Effector memory CD8-positive, alpha-beta T cell (primary cell): ENCODE measurements around the gene CISH.
A peak's percentile ranks its signal among the peaks of the same experiment; 100 is the strongest.

Experiments used
- ATAC-seq: fragments of 150-1000 bp; cut with Tn5 transposase; replicated peaks from 2 replicates; pipeline ENCODE4 v1.10.0; 2021; ENCODE audit warnings: mild to moderate bottlenecking, moderate library complexity
- DNase-seq, 3 experiments: peaks; one replicate each; pipeline ENCODE4 v3.0.0; 2021
- H3K27ac Mint-ChIP-seq, 2 donors: one replicate each; pipeline ENCODE4 v1.8.0; 2022; ENCODE audit warnings: mild to moderate bottlenecking in 2 of 2, mixed read lengths in 2 of 2, moderate library complexity in 2 of 2
- H3K27me3 Mint-ChIP-seq, 2 donors: one replicate each; pipeline ENCODE4 v1.8.0; 2022; ENCODE audit warnings: mixed read lengths in 2 of 2
- H3K36me3 Mint-ChIP-seq: one replicate; pipeline ENCODE4 v1.8.0; 2022; ENCODE audit warnings: mild to moderate bottlenecking, moderate library complexity, mixed read lengths; ENCODE audit not compliant: insufficient read depth
- H3K4me1 Mint-ChIP-seq, 2 donors: one replicate each; pipeline ENCODE4 v1.8.0; 2022; ENCODE audit warnings: low read depth in 2 of 2, mixed read lengths in 2 of 2
- H3K4me3 Mint-ChIP-seq, 2 donors: one replicate each; pipeline ENCODE4 v1.8.0; 2022; ENCODE audit warnings: mild to moderate bottlenecking in 2 of 2, mixed read lengths in 2 of 2, moderate library complexity in 2 of 2
- H3K9me3 Mint-ChIP-seq, 2 donors: one replicate each; pipeline ENCODE4 v1.8.0; 2022; ENCODE audit warnings: mixed read lengths in 2 of 2

Gene CISH

DNA sequence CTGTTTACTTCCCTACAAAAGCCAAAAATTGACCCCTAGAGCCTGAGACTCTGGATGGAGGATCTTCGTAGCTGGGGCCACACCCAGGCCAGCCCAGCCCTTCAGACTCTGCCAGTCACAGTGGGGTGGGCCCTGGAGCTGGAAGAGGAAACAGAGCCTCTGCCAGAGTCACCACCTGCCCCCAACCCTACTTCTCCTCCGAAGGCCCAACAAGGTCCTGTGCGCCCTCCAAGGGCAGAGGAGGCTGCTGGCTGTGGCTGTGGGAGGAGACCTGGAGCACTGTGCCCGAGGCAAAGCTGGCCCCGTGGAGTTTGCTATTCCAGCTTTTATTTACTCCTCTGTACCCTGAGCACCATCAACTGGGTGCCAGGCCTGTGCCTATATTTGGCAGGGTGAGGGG is 19.0 kb downstream of the CISH start:
- Mint-ChIP-seq H3K27me3 (no peaks in the 10 kb centered on the region), H3K4me1 (peaks cover 47 to 60% of the 10 kb centered on the region in 2 donors), H3K9me3 (no peaks in the 10 kb centered on the region), H3K36me3 (peaks cover 4% of the 10 kb centered on the region), H3K4me3 (peak overlapping the region in 1 of 2 donors; percentile 21), H3K27ac (peak overlapping the region; percentile 90 to 95)
- ATAC-seq: no peak
- no peak for DNase-seq

DNA sequence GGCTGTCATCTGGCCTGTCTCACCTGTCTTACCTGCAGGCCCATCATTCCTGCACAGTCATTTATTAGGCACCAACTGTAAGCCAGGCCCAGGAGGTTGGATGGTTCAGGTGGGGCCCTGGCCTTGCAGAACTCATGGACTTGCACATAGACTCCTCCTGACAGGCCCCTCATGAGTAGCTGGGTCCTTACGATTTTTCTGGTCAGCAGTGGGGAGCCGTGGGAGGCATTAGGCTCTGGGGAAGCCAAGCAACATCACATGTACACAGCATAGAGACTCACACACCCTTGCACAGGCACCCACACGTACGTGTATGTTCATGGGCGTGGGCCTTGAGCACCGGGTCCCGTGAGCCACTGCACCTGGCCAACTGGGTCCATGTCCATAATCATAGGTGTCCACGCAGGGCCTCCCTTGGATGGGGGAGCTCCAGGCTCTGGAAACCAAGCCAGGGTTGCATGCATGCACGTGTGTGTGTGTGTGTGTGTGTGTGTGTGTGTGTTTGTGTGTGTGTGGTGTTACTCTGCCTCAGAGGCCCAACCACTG is 20.3 kb downstream of the CISH start:
- Mint-ChIP-seq H3K9me3 (no peaks in the 10 kb centered on the region), H3K27me3 (no peaks in the 10 kb centered on the region), H3K4me3 (peak overlapping the region; percentile 70 to 75), H3K4me1 (peaks cover 52 to 64% of the 10 kb centered on the region in 2 donors), H3K36me3 (peaks cover 4% of the 10 kb centered on the region), H3K27ac (peak overlapping the region; percentile 90 to 95)
- no peak for DNase-seq
- no peak for ATAC-seq

DNA sequence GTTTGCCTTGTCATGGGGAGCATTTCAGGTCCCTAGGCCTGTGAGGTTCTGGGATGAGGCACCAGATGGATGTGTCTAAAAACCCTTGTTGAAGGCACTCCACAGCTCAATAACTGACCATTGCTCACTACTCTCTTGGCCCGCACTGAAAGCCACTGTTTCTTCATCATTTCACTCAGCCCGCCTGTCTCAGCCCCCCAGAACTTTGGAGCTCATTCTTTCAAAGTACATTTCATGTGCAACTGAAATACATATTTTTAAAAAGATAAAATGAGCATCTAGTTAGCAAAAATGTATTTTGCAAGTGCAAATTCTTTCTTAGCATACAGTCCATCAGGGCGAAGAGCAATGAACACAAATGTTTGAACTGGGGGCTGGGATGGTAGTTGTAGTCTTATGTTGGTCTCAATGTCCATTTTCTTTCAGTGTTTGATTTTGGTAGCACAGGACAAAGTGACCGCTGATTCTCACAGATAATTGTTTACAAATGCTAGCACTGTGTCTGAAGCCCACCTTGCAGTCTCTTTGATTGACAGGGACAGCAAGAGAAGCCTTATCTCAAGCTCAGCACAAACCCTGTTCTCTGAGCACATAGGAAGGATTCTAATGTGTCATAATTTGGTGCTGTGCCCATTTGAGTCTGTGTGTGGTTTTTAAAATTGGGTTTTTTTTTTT is 22.7 kb downstream of the CISH start:
- H3K4me3 Mint-ChIP-seq: peak overlapping the region; percentile 60 to 62
- peaks cover 55 to 57% of the 10 kb centered on the region in 2 donors for H3K4me1 Mint-ChIP-seq
- H3K36me3 Mint-ChIP-seq: peaks cover 4% of the 10 kb centered on the region
- H3K27me3 Mint-ChIP-seq: no peaks in the 10 kb centered on the region
- ATAC-seq: no peak
- peak overlapping the region; percentile 90 to 95 for H3K27ac Mint-ChIP-seq
- H3K9me3 Mint-ChIP-seq: no peaks in the 10 kb centered on the region
- no peak for DNase-seq

DNA sequence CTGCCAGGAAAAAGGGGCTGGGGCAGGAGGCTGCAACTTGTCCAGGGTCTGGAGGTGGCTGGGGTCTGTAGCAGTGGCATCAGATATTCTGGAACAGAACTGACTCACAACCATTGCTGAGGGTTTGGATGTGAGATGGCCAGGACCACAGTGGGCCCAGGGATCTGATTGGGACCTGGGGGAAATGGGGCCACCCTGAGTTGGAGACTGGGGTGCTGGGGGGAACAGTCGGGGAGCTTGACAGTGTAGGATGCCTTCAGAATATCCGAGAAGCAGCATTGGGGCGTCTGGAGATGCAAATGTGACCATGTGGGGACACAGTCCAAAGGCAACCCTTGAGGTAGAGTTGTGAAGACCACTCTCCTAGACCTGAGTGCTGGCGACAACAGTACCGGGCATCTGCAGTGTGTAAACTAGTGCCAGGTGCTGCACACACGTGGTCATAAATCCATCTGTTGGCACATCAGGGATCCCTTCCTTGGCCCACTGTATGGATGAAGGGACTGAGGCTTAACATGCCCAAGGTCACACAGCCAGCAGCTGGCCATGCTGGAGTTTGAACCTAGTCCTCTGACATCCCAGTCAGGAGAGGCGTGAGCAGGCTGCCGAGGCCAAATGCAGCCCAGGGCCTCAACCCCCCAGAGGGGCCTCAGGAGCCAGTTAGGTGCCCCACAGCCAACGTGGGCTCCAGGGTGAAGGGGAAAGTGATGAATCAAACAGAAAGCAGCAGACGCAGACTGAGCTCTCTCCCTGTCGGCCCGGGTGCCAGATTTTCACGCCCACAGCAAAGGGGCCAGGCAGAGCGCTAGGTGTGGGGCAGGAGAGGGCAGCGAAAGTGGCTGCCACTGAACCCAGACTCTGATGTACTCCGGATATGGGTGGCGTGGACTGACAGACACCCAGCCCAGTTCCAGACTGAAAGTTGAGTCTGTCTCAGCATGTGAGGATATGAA is 23.5 kb downstream of the CISH start:
- Mint-ChIP-seq H3K9me3 (no peaks in the 10 kb centered on the region), H3K27ac (peak overlapping the region; percentile 90 to 95), H3K4me1 (peaks cover 56 to 58% of the 10 kb centered on the region in 2 donors), H3K36me3 (peaks cover 4% of the 10 kb centered on the region), H3K4me3 (peak overlapping the region; percentile 60 to 62), H3K27me3 (no peaks in the 10 kb centered on the region)
- DNase-seq: peak; percentile 68 to 72 (median 72)
- ATAC-seq: peak; percentile 86

DNA sequence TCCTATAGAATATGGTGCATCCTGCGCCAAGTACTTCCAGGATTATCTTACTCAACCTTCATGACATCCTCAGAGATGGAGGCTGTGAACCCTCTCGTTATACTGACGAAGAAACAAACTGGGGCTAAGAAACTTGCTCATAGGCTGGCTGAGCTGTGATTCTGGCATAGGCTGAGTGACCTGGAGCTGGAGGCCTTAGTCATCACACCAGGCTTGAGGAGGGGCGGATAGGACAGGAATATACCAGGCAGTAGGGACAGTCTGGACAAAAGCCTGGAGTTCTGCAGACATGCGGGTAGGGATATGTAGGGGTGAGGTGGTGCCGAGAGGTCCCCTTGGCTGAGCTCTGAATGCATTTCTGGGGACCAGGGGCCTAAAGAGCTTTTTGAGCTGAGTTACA is 24.2 kb downstream of the CISH start:
- peaks cover 50 to 51% of the 10 kb centered on the region in 2 donors for H3K4me1 Mint-ChIP-seq
- H3K27ac Mint-ChIP-seq: peak overlapping the region; percentile 90 to 95
- H3K9me3 Mint-ChIP-seq: no peaks in the 10 kb centered on the region
- no peaks in the 10 kb centered on the region for H3K27me3 Mint-ChIP-seq
- ATAC-seq (no peak), DNase-seq (no peak)
- peak overlapping the region; percentile 53 to 60 for H3K4me3 Mint-ChIP-seq
- H3K36me3 Mint-ChIP-seq: peaks cover 4% of the 10 kb centered on the region

DNA sequence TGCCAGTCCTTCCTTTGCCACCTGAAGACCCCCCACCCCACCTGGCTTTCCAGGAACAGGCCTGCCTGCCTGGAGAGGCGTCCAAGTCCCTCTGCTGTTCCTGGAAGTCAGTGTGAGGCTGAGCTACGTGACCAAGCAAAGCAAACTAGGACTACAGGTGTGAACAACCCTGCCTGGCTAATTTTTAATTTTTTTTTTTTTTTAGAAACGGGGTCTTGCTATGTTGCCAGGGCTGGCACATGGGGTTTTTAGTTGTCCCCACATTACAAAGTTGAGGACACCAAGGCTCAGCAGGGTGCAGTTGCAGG is 24.9 kb downstream of the CISH start:
- H3K27ac Mint-ChIP-seq: peak overlapping the region; percentile 17 to 95

DNA sequence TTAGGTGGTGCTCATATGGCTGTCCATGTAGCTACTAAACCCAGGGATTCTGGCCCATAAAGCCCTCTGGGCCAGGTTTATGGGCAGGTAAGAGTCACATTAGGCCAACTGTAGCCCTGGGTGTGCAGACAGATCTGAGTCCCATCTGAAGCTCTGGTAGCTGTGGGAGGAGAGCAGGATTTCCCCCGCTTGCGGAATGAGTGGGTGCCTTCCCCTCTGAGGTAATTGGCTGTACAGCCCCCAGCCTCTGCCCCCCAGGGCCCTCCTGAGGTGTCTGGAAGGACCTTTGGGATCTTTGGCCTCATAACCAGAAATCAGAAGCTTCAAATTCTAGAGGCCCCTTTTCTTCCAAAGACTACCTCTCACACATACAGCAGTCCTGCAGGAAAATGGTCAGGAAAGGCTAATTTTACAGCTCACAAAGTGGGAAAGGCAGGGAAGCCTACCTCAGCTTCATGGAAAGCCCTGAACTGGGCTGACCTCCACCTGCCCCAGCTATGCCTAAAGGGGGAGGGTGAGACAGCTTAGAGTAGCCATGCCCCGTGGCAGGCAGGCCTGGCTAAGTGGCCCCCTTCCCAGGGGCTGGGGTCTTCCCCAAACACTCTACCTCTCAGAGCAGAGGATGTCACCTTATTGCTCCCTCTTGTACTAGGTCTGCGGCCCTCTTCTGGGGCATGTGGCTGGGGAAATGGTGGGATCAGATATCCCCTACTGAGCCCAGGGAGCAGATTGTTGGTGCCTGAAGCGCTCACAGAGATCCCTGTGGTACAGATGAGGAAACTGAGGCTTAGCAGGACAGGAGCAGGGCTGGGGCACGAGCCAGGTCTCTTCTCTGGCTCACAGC is 25.4 kb downstream of the CISH start:
- no peaks in the 10 kb centered on the region for H3K9me3 Mint-ChIP-seq
- ATAC-seq: no peak
- peaks cover 4% of the 10 kb centered on the region for H3K36me3 Mint-ChIP-seq
- no peaks in the 10 kb centered on the region for H3K27me3 Mint-ChIP-seq
- H3K4me1 Mint-ChIP-seq: peaks cover 50% of the 10 kb centered on the region in 2 donors
- peak overlapping the region in 1 of 2 donors; percentile 26 for H3K27ac Mint-ChIP-seq
- DNase-seq: no peak
- H3K4me3 Mint-ChIP-seq: no peak overlapping the region

More for the DNA sequence above, 24.9 kb downstream of the CISH start:
- DNase-seq: no peak
- Mint-ChIP-seq H3K4me3 (no peak overlapping the region), H3K4me1 (peaks cover 50 to 51% of the 10 kb centered on the region in 2 donors), H3K27me3 (no peaks in the 10 kb centered on the region), H3K9me3 (no peaks in the 10 kb centered on the region), H3K36me3 (peaks cover 4% of the 10 kb centered on the region)
- no peak for ATAC-seq

DNA sequence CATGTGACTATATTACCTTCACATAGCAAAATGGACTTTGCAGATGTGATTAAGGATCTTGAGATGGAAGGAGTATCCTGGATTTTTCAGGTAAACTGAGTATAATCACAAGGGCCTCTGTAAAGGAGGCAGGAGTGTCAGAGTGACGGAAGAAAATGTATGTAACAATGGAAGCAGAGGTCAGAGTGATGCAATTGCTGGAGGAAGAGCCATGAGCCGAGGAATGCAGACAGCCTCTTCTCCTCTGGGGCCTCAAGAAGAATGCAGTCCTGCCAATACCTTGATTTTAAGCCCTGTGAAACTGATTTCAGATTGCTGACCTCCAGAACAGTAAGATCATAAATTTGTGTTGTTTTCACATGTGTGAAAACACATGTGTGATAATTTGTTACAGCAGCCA is 27.2 kb downstream of the CISH start:
- H3K4me3 Mint-ChIP-seq: no peak overlapping the region
- ATAC-seq (no peak), DNase-seq (no peak)
- H3K27ac Mint-ChIP-seq: peak overlapping the region; percentile 2 to 27
- no peaks in the 10 kb centered on the region for H3K27me3 Mint-ChIP-seq
- H3K36me3 Mint-ChIP-seq: peaks cover 4% of the 10 kb centered on the region
- no peaks in the 10 kb centered on the region for H3K9me3 Mint-ChIP-seq
- peaks cover 42 to 43% of the 10 kb centered on the region in 2 donors for H3K4me1 Mint-ChIP-seq

DNA sequence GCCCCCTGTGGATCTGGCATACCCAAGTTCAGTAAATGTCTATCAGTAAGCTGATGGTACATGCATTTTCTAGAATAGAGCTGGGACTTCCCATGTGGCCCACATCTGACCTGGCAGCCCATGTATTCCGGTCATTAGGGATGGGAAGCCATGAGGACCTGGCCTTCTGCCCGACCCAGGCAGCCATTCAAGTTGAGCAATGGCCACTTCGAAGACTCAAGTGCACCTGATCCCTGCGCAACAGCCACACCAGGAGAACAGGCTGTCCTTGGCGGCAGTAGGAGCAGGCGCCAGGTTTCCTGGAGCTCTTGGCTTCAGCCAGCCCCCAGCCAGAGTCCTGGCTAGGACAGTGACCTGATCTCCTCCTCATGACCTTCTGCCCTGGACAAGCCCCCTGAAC is 27.7 kb downstream of the CISH start:
- ATAC-seq (no peak), DNase-seq (no peak)
- Mint-ChIP-seq H3K4me3 (no peak overlapping the region), H3K27ac (peak overlapping the region; percentile 2 to 27), H3K9me3 (no peaks in the 10 kb centered on the region), H3K4me1 (peaks cover 42 to 44% of the 10 kb centered on the region in 2 donors), H3K36me3 (peaks cover 4% of the 10 kb centered on the region), H3K27me3 (no peaks in the 10 kb centered on the region)

DNA sequence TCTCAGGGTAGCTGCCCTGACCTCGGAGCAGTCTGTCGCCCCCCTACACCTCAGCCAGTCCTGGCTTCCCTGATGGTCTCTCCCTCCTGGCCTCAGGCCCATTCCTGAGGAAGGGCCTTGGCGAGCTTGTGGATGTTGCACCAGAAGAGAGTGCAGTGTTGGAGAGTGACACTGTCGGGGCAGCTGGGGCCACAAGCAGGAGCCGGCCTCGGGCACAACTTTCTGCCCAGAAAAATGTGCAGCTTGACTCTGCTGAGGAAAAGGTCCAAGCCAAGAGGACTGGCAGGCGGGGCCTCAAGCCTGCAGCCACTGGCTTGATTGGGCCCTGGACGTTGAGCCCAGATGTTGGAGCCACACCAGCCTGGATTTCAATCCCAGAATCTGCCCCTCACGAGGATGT is 29.5 kb downstream of the CISH start:
- Mint-ChIP-seq H3K36me3 (peaks cover 3% of the 10 kb centered on the region), H3K4me1 (peaks cover 30% of the 10 kb centered on the region in 2 donors), H3K27me3 (no peaks in the 10 kb centered on the region), H3K27ac (peak overlapping the region; percentile 5 to 67), H3K9me3 (no peaks in the 10 kb centered on the region), H3K4me3 (no peak overlapping the region)
- DNase-seq: no peak
- no peak for ATAC-seq

DNA sequence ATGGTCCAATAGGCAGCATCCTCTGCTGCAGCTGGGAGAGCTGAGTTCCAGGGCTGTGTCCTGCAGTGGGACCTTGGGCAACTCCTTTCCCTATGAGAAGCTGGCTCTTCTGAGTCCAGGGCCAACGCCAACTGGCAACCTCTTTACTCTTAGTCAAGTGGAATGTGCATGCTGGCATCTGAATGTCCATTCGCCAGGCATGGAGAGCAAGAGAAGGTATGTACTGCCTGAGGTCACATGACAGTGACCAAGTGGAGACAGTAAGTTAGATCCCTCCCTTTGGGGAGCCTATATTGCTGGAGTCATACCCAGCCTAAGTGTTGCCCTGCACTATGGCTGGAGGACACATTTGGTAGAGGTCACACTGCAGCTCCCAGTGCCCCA is 30.1 kb downstream of the CISH start:
- no peak for ATAC-seq

DNA sequence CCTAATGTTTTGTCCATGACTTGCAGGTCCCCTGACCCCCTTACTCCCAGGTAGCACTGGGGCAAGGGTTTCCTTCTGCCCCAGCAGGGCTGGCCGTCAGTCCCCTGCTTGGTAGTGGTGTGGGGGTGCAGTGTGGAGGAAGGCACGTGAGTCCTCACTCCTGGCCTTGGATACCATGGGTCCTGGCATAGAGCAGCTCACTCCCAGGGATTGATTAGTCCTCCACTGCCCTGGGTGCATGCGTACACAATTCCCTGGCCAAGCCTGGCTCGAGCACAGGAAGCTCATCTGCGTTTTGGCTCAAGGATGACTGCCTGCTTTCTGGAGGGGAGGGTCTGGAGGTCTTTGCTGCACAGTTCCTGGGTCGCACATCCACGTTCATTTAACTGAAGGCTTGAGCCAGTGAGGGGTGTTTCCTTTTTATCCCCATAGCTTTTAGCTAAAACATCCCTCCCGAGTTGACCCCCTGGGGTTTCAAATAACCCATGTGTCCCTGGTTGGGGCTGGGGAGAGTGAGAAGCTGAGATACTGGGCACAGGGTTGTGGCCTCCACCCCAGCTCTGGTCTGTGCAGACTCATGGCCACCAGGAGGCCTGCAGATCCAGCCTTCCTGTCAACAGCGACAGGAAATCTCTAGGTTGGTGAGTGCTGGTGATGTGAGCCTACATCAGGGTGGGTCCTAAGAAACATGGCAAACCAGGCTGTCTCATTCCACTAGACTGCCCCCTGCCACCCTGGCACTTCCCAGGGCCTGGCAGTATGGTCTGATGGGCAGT is 30.7 kb downstream of the CISH start:
- peaks cover 36 to 38% of the 10 kb centered on the region in 2 donors for H3K4me1 Mint-ChIP-seq
- DNase-seq: no peak
- no peaks in the 10 kb centered on the region for H3K9me3 Mint-ChIP-seq
- peak overlapping the region in 1 of 2 donors; percentile 81 for H3K27ac Mint-ChIP-seq
- ATAC-seq: peak; percentile 43
- H3K4me3 Mint-ChIP-seq: peak overlapping the region in 1 of 2 donors; percentile 10
- no peaks in the 10 kb centered on the region for H3K27me3 Mint-ChIP-seq
- peaks cover 5% of the 10 kb centered on the region for H3K36me3 Mint-ChIP-seq

More for the DNA sequence above, 30.1 kb downstream of the CISH start:
- H3K27ac Mint-ChIP-seq: peak overlapping the region; percentile 67 to 81
- H3K4me1 Mint-ChIP-seq: peaks cover 30 to 34% of the 10 kb centered on the region in 2 donors
- DNase-seq: no peak
- H3K36me3 Mint-ChIP-seq: peaks cover 5% of the 10 kb centered on the region
- peak overlapping the region in 1 of 2 donors; percentile 10 for H3K4me3 Mint-ChIP-seq
- no peaks in the 10 kb centered on the region for H3K9me3 Mint-ChIP-seq
- no peaks in the 10 kb centered on the region for H3K27me3 Mint-ChIP-seq
